AG09319 (cell line): Measurements from ENCODE around the gene LSMEM2.

Experiments
- DNase-seq: peaks from one replicate; pipeline ENCODE4 v3.0.0-alpha.2; 2010; ENCODE audit warnings: low read depth; ENCODE audit errors: extremely low read depth
- CTCF ChIP-seq: IDR thresholded peaks from 2 replicates; pipeline ENCODE4 v1.5.1; 2011; ENCODE audit warnings: low read depth, mild to moderate bottlenecking, inconsistent platforms, low read length, moderate library complexity

LSMEM2 gene

GRCh38 chr3:50321336-50322114, 42.6 kb downstream of the LSMEM2 start:
- peak; percentile 68 for DNase-seq
- peak; percentile 32 for TF ChIP-seq CTCF

- no peak for DNase-seq
- no peak; the same call in 1 of the 2 replicates for TF ChIP-seq CTCF
These were observed 43.2 kb downstream of the LSMEM2 start for GRCh38 chr3:50322115-50322385.

GRCh38 chr3:50322386-50323091, 43.7 kb downstream of the LSMEM2 start, which contains the start of gene HYAL2:
HYAL2 (minus strand) TSS chr3:50322745; CDS start chr3:50320489, 2,256 bp downstream.
- TF ChIP-seq CTCF = no peak
- no peak for DNase-seq

GRCh38 chr3:50323092-50323600, 44.3 kb downstream of the LSMEM2 start:
- TF ChIP-seq CTCF = no peak
- no peak for DNase-seq

- no peak for TF ChIP-seq CTCF
- no peak for DNase-seq
These were observed 44.8 kb downstream of the LSMEM2 start for GRCh38 chr3:50323614-50324199.

GRCh38 chr3:50324351-50325112, 45.6 kb downstream of the LSMEM2 start:
- peak; percentile 88 for TF ChIP-seq CTCF
- DNase-seq = no peak

- no peak for DNase-seq
- TF ChIP-seq CTCF = no peak
These were observed 46.2 kb downstream of the LSMEM2 start for GRCh38 chr3:50325113-50325480.
